NAMALWA (cell line): ENCODE data around the gene LAMC3.

Experiments used
- DNase-seq: peaks from one replicate; pipeline ENCODE4 v3.0.0-alpha.2; 2015; ENCODE audit warnings: low spot score

LAMC3 gene

GRCh38 chr9:131076347-131077195 lies 67.6 kb downstream of the LAMC3 start:
- DNase-seq = no peak

- no peak for DNase-seq
These were observed 69.7 kb downstream of the LAMC3 start for GRCh38 chr9:131078427-131079366.

- DNase-seq = no peak
These were observed 71.6 kb downstream of the LAMC3 start for GRCh38 chr9:131080589-131080988.

GRCh38 chr9:131081868-131082267 lies 72.9 kb downstream of the LAMC3 start:
- no peak for DNase-seq

GRCh38 chr9:131082774-131083512 lies 74.0 kb downstream of the LAMC3 start:
- no peak for DNase-seq

- no peak for DNase-seq
These were observed 75.8 kb downstream of the LAMC3 start for GRCh38 chr9:131084661-131085369.

- DNase-seq = no peak
These were observed 76.6 kb downstream of the LAMC3 start for GRCh38 chr9:131085370-131086122.

- DNase-seq = no peak
These were observed 78.5 kb downstream of the LAMC3 start for GRCh38 chr9:131087354-131087893.

- DNase-seq = no peak
These were observed 81.2 kb downstream of the LAMC3 start for GRCh38 chr9:131090025-131090787.

GRCh38 chr9:131091352-131091992 lies 82.5 kb downstream of the LAMC3 start:
- no peak for DNase-seq

GRCh38 chr9:131092030-131092429 lies 83.1 kb downstream of the LAMC3 start:
- no peak for DNase-seq

- no peak for DNase-seq
These were observed 83.8 kb downstream of the LAMC3 start for GRCh38 chr9:131092548-131093440.

- DNase-seq = no peak
These were observed 85.0 kb downstream of the LAMC3 start for GRCh38 chr9:131094015-131094414.

- DNase-seq = no peak
These were observed 85.6 kb downstream of the LAMC3 start for GRCh38 chr9:131094622-131095021.

GRCh38 chr9:131095666-131096268 lies 86.8 kb downstream of the LAMC3 start:
- no peak for DNase-seq

GRCh38 chr9:131096269-131097125 lies 87.5 kb downstream of the LAMC3 start, which contains the start of gene AIF1L:
Gene AIF1L, plus strand, starts transcription at chr9:131096531. Its CDS starts 99 bp downstream, at chr9:131096630.
- DNase-seq = no peak
